Hair follicular keratinocyte (primary cell): ENCODE results near the gene MGST1. TPM values are rescaled to one million over a fixed set of nuclear protein-coding genes. Genes with fewer than 3 reads are reported as not detected.

Experiments used
- total RNA-seq: library from RNA; depleted of rRNA; stranded (reverse); fragments of >200 nt; gene quantifications from 2 replicates; pipeline ENCODE4 v1.2.3, GENCODE V29; 2015

MGST1 gene, protein sequence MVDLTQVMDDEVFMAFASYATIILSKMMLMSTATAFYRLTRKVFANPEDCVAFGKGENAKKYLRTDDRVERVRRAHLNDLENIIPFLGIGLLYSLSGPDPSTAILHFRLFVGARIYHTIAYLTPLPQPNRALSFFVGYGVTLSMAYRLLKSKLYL
- total RNA-seq, result 209 and 241 TPM in 2 replicates

DNA sequence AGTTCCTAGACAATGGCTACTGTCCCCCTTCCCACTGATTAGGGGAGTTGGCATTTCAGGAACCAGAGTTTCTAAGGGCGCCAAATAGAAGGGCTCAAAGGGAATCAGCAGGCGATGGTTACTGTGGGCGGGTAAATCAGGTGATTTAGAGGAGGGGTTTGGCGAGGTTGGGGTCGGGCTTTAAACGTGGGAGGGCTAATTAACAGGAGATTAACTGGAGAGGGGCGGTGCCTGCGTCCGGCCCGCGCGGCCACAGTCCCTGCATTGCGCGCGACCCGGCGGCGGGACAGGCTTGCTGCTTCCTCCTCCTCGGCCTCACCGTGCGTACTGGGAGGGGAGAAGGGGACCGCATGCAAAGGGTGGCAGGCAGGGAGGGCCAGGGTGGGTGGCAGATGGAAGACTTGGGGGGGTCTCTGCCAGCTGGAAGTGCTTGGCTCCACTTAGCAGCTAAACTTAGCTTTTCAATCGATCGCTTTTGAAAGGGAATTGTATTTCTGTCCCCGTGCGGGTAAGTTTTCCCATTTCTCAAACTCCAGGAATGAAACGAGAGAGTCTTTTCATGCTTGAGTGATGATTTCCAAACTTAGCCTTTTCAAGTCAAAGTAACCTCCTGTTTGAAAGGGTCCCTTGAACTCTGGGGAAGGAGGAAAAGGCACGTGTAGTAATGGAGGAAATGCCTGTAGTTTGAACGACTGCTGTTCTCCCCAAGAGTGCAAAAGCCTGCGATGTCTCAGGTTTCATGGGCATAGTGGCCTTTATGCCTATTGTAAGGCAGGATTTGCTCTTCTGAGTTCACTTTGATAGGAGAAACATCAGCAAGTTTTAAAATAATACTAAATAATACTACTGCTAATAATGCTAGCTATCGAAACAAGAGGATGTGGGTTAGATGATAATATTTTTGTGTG, at the start of gene MGST1:
Gene MGST1, plus strand, starts transcription at position 255 of the 908 bp plus-strand sequence. CDS start 6,608 bp downstream, outside the sequence.

Other genes starting within 250 kb of the MGST1 start
- gene SLC15A5, start 70.0 kb upstream of the MGST1 start, total RNA-seq, result not detected in 2 replicates